Fibroblast of villous mesenchyme (primary cell): ENCODE results near the gene DROSHA. TPM values are rescaled to one million over a fixed set of nuclear protein-coding genes. Genes with fewer than 3 reads are reported as not detected.

ENCODE experiments used
- DNase-seq: peaks from one replicate; pipeline ENCODE4 v3.0.0-alpha.2; 2010; ENCODE audit warnings: low read depth
- H3K4me3 ChIP-seq: 2 replicates; pipeline ENCODE4 v1.5.1; 2011; ENCODE audit warnings: low read depth, mild to moderate bottlenecking, low read length
- total RNA-seq: library from RNA; depleted of rRNA; stranded (reverse); fragments of >200 nt; gene quantifications from 2 replicates; pipeline ENCODE4 v1.2.3, GENCODE V29; 2012
- TF ChIP-seq, protein P1 (sequence below): IDR thresholded peaks from 2 replicates; pipeline ENCODE4 v1.5.1; 2012; ENCODE audit warnings: low read depth, mild to moderate bottlenecking, low read length; ENCODE audit not compliant: insufficient read depth

DROSHA gene
- total RNA-seq, 1 donor = 54.8 TPM

DNA sequence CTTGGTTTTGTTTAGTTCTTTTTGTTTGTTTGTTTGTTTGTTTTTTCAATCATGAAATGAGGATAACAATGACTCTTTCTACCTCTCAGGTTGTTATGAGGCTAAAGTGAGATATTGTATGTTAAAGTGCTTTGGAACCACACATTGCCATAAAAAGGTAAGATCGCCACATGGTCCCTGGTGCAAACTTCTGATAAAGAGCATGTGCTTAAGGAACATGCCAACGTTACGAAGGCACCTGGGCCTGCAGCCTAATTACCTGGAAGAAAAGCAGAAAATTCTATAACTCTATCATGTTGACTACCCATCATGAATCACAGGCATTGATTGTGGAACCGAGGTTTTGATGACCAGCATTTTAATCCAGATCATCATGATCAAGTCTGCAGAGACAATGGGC lies 151.8 kb downstream of the DROSHA start:
- no peak for DNase-seq
- TF ChIP-seq, protein P1, sequence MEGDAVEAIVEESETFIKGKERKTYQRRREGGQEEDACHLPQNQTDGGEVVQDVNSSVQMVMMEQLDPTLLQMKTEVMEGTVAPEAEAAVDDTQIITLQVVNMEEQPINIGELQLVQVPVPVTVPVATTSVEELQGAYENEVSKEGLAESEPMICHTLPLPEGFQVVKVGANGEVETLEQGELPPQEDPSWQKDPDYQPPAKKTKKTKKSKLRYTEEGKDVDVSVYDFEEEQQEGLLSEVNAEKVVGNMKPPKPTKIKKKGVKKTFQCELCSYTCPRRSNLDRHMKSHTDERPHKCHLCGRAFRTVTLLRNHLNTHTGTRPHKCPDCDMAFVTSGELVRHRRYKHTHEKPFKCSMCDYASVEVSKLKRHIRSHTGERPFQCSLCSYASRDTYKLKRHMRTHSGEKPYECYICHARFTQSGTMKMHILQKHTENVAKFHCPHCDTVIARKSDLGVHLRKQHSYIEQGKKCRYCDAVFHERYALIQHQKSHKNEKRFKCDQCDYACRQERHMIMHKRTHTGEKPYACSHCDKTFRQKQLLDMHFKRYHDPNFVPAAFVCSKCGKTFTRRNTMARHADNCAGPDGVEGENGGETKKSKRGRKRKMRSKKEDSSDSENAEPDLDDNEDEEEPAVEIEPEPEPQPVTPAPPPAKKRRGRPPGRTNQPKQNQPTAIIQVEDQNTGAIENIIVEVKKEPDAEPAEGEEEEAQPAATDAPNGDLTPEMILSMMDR = no peak
- H3K4me3 ChIP-seq = no peak overlapping the region

DNA sequence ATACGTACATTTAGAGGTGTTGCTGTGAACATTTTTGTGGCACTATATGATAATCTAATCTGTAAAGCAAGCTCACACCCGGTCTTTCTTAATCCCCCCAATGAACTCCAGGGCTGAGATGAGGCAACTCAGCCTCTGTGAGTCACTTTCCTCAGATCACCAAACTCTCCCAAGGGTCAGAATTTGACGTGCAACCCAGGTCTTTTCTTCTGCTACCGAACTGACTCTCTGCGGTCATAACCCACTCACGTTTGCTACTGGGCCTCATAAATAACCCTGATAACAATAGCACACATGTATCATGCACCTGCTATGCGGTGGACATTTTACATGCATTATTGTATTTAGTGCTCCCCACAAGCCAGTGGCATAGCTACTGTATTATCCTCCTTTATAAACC lies 153.1 kb downstream of the DROSHA start:
- H3K4me3 ChIP-seq = no peak overlapping the region
- TF ChIP-seq, protein P1 = no peak
- peak; percentile 47 for DNase-seq

DNA sequence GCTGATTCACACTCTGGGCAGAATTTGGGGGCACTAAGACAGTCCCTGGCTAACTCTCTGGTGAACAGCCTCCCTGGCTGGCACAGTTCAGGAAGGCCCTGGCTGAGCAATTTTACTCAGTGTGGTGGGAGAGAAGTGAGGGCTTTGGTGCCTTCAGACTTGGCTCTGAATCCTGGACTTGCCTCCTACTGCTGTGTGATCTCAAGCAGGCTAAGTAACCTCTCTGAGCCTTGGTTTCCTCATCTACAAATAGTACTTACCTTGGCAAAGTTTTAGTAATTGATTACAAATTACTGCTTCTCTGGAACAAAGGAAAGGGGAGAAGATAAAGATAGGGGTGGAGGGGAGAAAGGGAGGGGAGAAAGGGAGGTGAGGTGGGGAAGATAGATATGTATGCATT lies 153.8 kb downstream of the DROSHA start:
- TF ChIP-seq, protein P1 = no peak
- no peak overlapping the region for H3K4me3 ChIP-seq
- no peak for DNase-seq

DNA sequence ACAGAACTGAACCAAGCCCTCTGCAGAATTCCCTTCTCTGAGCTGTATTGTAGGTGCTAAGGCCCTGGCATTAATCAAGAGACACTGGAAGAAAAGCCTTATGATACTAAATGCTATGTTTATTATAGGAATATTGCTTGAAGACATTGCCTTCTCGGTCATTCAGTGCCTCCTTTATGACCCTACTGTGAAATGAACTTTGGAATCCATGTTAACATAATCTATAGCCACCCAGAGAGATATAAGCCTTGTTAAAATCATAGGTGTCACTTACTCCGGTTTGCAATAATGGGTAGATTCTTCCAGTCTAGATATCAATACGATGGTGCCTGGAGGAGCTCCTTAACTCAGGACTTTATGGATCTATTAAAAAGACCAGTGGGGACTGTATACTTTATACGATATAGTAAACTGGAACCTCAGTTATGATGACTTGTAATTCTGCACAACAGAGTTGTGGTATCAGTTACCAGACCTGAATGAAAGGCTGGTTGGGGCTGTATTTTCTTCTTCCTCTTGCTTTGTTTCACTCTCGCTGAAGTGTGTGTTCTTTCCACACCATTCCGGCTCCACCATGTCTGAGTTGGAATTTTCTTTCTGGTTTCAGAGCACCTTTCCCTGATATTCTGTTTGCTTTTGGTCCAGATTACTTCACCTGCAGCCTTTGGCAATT lies 154.5 kb downstream of the DROSHA start:
- DNase-seq = no peak
- H3K4me3 ChIP-seq = no peak overlapping the region
- TF ChIP-seq, protein P1 = no peak

DNA sequence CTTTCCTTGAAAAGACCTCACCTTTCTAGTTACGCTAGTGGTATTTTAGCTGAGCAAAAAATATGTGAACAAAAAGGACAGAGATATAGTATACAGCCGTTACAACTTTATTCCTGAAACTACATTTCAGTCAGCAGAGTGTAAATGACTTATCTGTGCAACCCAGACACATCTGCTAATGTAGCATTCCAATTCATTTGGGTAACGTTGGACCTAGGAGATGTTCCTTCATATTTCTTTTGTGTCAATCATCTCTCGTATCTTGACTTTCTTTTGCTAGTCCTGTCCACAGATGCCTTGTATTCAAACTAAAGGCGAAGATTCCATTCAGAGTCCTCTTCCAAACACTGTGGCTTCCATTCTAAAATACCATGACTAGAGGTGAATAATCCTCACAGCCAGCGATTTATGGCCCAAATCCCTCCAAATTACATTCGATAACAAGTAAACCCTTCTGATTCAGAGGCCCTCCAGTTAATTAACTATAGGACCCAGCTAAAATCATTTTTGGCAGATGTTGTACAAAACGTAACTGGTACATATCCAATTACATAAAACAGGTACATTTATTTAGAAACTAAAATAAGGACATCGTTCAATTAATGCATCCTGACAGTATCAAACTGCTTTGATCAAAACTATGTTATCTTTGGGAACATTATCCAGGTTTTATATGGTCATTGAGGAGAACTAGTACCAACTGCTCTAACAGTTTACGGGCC lies 155.7 kb downstream of the DROSHA start:
- TF ChIP-seq, protein P1 = no peak
- H3K4me3 ChIP-seq = no peak overlapping the region
- no peak for DNase-seq

GRCh38 chr5:31372124-31372523 lies 159.8 kb downstream of the DROSHA start:
- no peak overlapping the region for H3K4me3 ChIP-seq
- TF ChIP-seq, protein P1 = no peak
- no peak for DNase-seq
